Neuronal stem cell (in vitro differentiated cells): ENCODE results near the gene JMJD7.
"Not testable (repeated sequence)": the region's sequence is repeated elsewhere in the genome, so short reads cannot be mapped to it uniquely, and the experiment has no call there.

ENCODE experiments used
- DNase-seq: peaks from one replicate; pipeline ENCODE4 v3.0.0-alpha.2; 2013; ENCODE audit warnings: low spot score
- H2AFZ ChIP-seq: one replicate; pipeline ENCODE4 v1.6.1; 2013; ENCODE audit warnings: mild to moderate bottlenecking, low read length, inconsistent platforms
- H2AK5ac ChIP-seq: 2 replicates; pipeline ENCODE4 v1.6.1; 2013; ENCODE audit warnings: low read depth, mild to moderate bottlenecking, inconsistent platforms, low read length, moderate library complexity, mixed read lengths
- H2BK120ac ChIP-seq: 2 replicates; pipeline ENCODE4 v1.6.1; 2013; ENCODE audit warnings: low read depth, mild to moderate bottlenecking, inconsistent platforms, low read length, moderate library complexity, mixed read lengths
- H2BK12ac ChIP-seq: one replicate; pipeline ENCODE4 v1.6.1; 2013; ENCODE audit warnings: low read length, inconsistent platforms
- H2BK15ac ChIP-seq: 2 replicates; pipeline ENCODE4 v1.6.1; 2013; ENCODE audit warnings: mild to moderate bottlenecking, low read length, inconsistent platforms, mixed read lengths
- H2BK5ac ChIP-seq: one replicate; pipeline ENCODE4 v1.6.1; 2013; ENCODE audit warnings: inconsistent platforms, mild to moderate bottlenecking, low read length, moderate library complexity
- H3K14ac ChIP-seq: one replicate; pipeline ENCODE4 v1.6.1; 2013; ENCODE audit warnings: low read length, inconsistent platforms
- H3K18ac ChIP-seq: 2 replicates; pipeline ENCODE4 v1.6.1; 2013; ENCODE audit warnings: low read length, inconsistent platforms
- H3K23ac ChIP-seq: 2 replicates; pipeline ENCODE4 v1.6.1; 2013; ENCODE audit warnings: low read depth, mild to moderate bottlenecking, mixed read lengths, low read length, inconsistent platforms; ENCODE audit not compliant: poor library complexity
- H3K27ac ChIP-seq: replicated peaks from 3 replicates; pipeline ENCODE4 v1.5.1; 2013; ENCODE audit warnings: low read length, inconsistent platforms
- H3K27me3 ChIP-seq, 3 experiments: 2 replicates each; pipeline ENCODE4 v1.6.1; 2013; ENCODE audit warnings: low read length in 3 of 3, mild to moderate bottlenecking in 2 of 3, inconsistent platforms in 1 of 3, low read depth in 1 of 3, mixed read lengths in 1 of 3, moderate library complexity in 1 of 3; ENCODE audit not compliant: control insufficient read depth in 3 of 3, insufficient read depth in 3 of 3
- H3K36me3 ChIP-seq, 2 donors: replicated peaks in 1 of 2; 2 replicates each; pipeline ENCODE4 v1.6.1; 2013; ENCODE audit warnings: low read length in 2 of 2; ENCODE audit not compliant: control insufficient read depth in 2 of 2, insufficient read depth in 2 of 2
- H3K4ac ChIP-seq: 2 replicates; pipeline ENCODE4 v1.6.1; 2013; ENCODE audit warnings: inconsistent platforms, mild to moderate bottlenecking, low read length, moderate library complexity
- H3K4me1 ChIP-seq, 2 donors: 1 replicate in 1 of 2; 2 replicates in 1 of 2; pipeline ENCODE4 v1.6.1; 2013; ENCODE audit warnings: low read length in 2 of 2, low read depth in 1 of 2; ENCODE audit not compliant: control insufficient read depth in 2 of 2, insufficient read depth in 1 of 2
- H3K4me2 ChIP-seq: one replicate; pipeline ENCODE4 v1.6.1; 2013; ENCODE audit warnings: mild to moderate bottlenecking, low read length, inconsistent platforms; ENCODE audit not compliant: insufficient read depth, poor library complexity, severe bottlenecking
- H3K4me3 ChIP-seq, 2 donors: 2 replicates each; pipeline ENCODE4 v1.5.1; 2013; ENCODE audit warnings: low read length in 2 of 2, mild to moderate bottlenecking in 2 of 2, inconsistent platforms in 1 of 2, moderate library complexity in 1 of 2
- H3K79me1 ChIP-seq: one replicate; pipeline ENCODE4 v1.6.1; 2013; ENCODE audit warnings: low read depth, mild to moderate bottlenecking, inconsistent platforms, low read length, moderate library complexity
- H3K9ac ChIP-seq: one replicate; pipeline ENCODE4 v1.6.1; 2013; ENCODE audit warnings: mild to moderate bottlenecking, low read depth, low read length, inconsistent platforms; ENCODE audit not compliant: poor library complexity
- H3K9me3 ChIP-seq, 2 donors: replicated peaks in 1 of 2; 2 replicates each; pipeline versions ENCODE3 to v1.6.1; 2013; ENCODE audit warnings: low read length in 2 of 2, mild to moderate bottlenecking in 2 of 2, inconsistent platforms in 1 of 2, low read depth in 1 of 2, mixed read lengths in 1 of 2, moderate library complexity in 1 of 2; ENCODE audit not compliant: control insufficient read depth in 2 of 2, insufficient read depth in 1 of 2
- H4K8ac ChIP-seq: one replicate; pipeline ENCODE4 v1.6.1; 2013; ENCODE audit warnings: low read depth, mild to moderate bottlenecking, inconsistent platforms, low read length, moderate library complexity
- H4K91ac ChIP-seq: one replicate; pipeline ENCODE4 v1.6.1; 2013; ENCODE audit warnings: low read length, low read depth, mild to moderate bottlenecking, inconsistent platforms; ENCODE audit not compliant: poor library complexity
- WGBS, 2 donors: extraction: QIAGEN DNeasy Blood & Tissue Kit; methylation state at CpG; one replicate each; pipeline ENCODE4 v1.1.7; 2013; ENCODE audit warnings: missing lambda C conversion rate in 2 of 2, mixed read lengths in 1 of 2; ENCODE audit not compliant: insufficient read length in 2 of 2, insufficient replicate concordance in 1 of 2; ENCODE audit errors: extremely low coverage in 2 of 2; 5-methylcytosine and 5-hydroxymethylcytosine counted together

Gene JMJD7

DNA sequence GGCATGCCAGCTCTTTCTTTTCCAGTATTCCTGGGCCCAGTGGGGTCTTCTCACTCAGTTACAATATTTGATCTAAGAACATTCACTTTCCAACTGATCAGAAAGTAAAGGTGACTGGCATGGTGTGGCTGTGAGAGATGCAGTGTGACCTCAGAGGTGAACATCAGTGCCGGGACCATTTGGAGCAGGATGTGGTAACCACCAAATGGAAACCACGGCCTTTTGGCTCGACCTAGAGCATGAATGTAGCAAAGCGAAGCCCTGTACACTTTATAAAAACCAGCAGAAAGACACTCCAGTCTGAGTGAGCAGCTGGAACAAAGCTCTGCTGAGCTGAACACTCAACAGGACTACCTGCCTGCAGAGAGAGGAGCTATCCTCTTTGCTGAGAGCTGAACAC, 3.4 kb downstream of the JMJD7 start:
- not testable (repeated sequence) for H2BK12ac ChIP-seq, H3K9me3 ChIP-seq, DNase-seq, H3K14ac ChIP-seq, H3K27me3 ChIP-seq, H2AK5ac ChIP-seq, H3K4ac ChIP-seq, H3K27ac ChIP-seq, H3K4me2 ChIP-seq, H3K79me1 ChIP-seq, H2BK15ac ChIP-seq, H3K23ac ChIP-seq, H3K4me1 ChIP-seq, H2BK120ac ChIP-seq, H4K8ac ChIP-seq, H3K18ac ChIP-seq, H3K4me3 ChIP-seq, H3K9ac ChIP-seq, H2BK5ac ChIP-seq, H2AFZ ChIP-seq, H4K91ac ChIP-seq
- H3K36me3 ChIP-seq: peaks cover 10 to 40% of the 10 kb centered on the region in 2 donors
- WGBS, 2 donors: no CpG with 5 or more reads among the region's 4 CpGs

DNA sequence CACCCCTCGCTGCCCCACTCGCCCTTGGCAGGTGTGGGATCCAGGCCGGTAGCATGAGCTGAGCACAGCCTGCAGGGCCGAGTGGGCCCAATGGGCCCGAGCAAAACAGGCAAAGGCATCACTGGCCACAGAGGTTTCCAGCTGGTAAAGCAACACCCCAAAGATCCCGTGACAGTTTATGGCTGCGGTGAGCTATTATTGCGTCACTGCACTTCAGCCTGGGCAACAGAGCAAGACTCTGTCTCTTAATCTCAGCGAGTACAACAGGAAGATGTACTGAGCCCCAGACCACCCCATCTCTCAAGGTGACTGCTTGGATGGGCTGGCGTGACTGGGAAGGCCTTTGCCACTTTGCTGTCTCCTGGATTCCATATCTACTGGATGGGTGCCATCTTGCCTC, 4.3 kb downstream of the JMJD7 start:
- Histone ChIP-seq H2AFZ (no peak overlapping the region), H3K4me3 (no peak overlapping the region), H2BK120ac (no peak overlapping the region), H3K23ac (no peak overlapping the region), H3K27me3 (no peaks in the 10 kb centered on the region), H3K4ac (no peak overlapping the region), H3K36me3 (peaks cover 13 to 40% of the 10 kb centered on the region in 2 donors), H2BK5ac (no peak overlapping the region), H3K18ac (no peak overlapping the region), H3K14ac (no peak overlapping the region), H2AK5ac (no peak overlapping the region), H2BK12ac (no peak overlapping the region), H3K9me3 (no peaks in the 10 kb centered on the region), H3K9ac (no peak overlapping the region), H4K91ac (no peak overlapping the region), H3K4me1 (peaks cover 6 to 8% of the 10 kb centered on the region in 2 donors), H2BK15ac (no peak overlapping the region), H4K8ac (no peak overlapping the region), H3K79me1 (peaks cover 5% of the 10 kb centered on the region), H3K4me2 (no peak overlapping the region), H3K27ac (no peak overlapping the region)
- no CpG with 5 or more reads among the region's 10 CpGs for WGBS, 2 donors
- DNase-seq: no peak

DNA sequence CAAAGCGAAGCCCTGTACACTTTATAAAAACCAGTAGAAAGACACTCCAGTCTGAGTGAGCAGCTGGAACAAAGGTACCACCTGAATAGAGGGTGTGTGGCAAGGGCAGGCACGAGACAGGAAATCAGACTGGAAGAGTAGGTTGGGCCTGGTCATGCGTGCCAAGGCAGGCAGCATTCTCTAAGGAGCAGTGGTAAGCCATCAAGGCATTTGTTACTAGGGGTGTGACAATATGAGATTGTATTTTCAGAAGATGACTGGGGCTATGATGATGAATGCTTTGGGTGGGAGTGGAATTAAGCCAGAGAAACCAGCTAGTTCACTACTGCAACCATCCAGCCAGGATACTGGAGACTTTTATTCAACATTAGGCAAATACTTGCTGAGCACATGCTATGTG, 5.0 kb downstream of the JMJD7 start:
- no peak overlapping the region for H3K9ac ChIP-seq
- H3K4ac ChIP-seq: no peak overlapping the region
- no peak overlapping the region for H2BK120ac ChIP-seq
- no CpG with 5 or more reads among the region's 3 CpGs for WGBS, 2 donors
- peaks cover 5% of the 10 kb centered on the region for H3K79me1 ChIP-seq
- H3K36me3 ChIP-seq: peaks cover 14 to 43% of the 10 kb centered on the region in 2 donors
- no peak for DNase-seq
- no peak overlapping the region for H3K27ac ChIP-seq
- H3K23ac ChIP-seq: no peak overlapping the region
- H2BK12ac ChIP-seq: no peak overlapping the region
- H3K4me3 ChIP-seq: no peak overlapping the region
- peaks cover 6 to 8% of the 10 kb centered on the region in 2 donors for H3K4me1 ChIP-seq
- H4K8ac ChIP-seq: no peak overlapping the region
- no peak overlapping the region for H2BK5ac ChIP-seq
- no peak overlapping the region for H2AFZ ChIP-seq
- H3K14ac ChIP-seq: no peak overlapping the region
- no peaks in the 10 kb centered on the region for H3K9me3 ChIP-seq
- no peak overlapping the region for H4K91ac ChIP-seq
- no peak overlapping the region for H3K18ac ChIP-seq
- no peak overlapping the region for H2AK5ac ChIP-seq
- no peak overlapping the region for H3K4me2 ChIP-seq
- no peaks in the 10 kb centered on the region for H3K27me3 ChIP-seq
- H2BK15ac ChIP-seq: no peak overlapping the region

DNA sequence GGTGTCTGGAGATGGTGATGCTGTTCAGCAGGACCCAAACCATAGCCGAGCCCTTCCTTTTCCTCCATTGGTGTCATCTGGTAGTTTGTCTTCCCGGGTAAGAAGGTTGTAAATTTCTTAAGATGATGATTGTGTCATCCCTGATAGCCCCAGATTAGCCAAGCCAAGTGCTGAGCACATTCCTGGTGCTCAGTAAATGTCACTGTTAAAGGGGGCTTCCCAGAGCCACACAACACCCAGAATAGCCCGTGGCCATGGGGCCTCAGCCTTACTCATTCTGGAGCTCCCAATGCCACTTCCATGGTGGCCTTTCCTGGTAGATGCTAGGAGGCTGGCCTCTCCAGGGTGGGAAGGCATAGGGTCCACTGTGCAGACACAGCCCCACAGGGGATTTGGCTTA, 6.2 kb downstream of the JMJD7 start:
- Histone ChIP-seq H3K36me3 (peaks cover 14 to 49% of the 10 kb centered on the region in 2 donors), H3K9me3 (no peaks in the 10 kb centered on the region), H2AFZ (no peak overlapping the region), H3K79me1 (peaks cover 7% of the 10 kb centered on the region), H4K8ac (no peak overlapping the region), H3K4me1 (peaks cover under 1 to 3% of the 10 kb centered on the region in 2 donors), H2BK12ac (no peak overlapping the region), H3K4ac (no peak overlapping the region), H3K4me3 (no peak overlapping the region), H3K27ac (no peak overlapping the region), H2BK120ac (no peak overlapping the region), H3K23ac (no peak overlapping the region), H4K91ac (no peak overlapping the region), H2BK5ac (no peak overlapping the region), H3K14ac (no peak overlapping the region), H2AK5ac (no peak overlapping the region), H2BK15ac (no peak overlapping the region), H3K9ac (no peak overlapping the region), H3K4me2 (no peak overlapping the region), H3K27me3 (no peaks in the 10 kb centered on the region), H3K18ac (no peak overlapping the region)
- no CpG with 5 or more reads among the region's 3 CpGs for WGBS, 2 donors
- DNase-seq: no peak
